ENCODE results near the gene OCLN. TPM values are rescaled to one million over a fixed set of nuclear protein-coding genes. Genes with fewer than 3 reads are reported as not detected.

The OCLN gene
- total and polyA plus RNA-seq, 2 experiments from 2014 or later: 14.3 to 61.6 TPM

DNA sequence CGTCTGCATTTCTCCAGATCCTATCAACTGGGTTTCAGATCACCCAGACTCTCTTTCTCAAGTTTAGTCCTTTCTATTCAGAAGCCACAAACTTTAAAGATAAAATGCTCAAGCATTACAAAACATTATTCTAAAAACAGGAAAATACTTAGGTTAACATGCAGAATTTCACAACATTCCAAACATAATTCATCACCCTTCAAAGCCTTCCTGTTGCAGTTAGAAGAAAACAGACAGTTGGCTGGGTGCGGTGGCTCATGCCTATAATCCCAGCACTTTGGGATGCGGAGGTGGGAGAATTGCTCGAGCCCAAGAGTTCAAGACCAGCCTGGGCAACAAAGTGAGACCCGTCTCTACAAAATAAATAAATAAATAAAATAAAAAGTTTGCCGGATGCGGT, 7.7 kb upstream of the OCLN start:
- TF ChIP-seq POLR2AphosphoS5 (IDR thresholded peaks at IDR 0.05; ENCODE audit: low read depth): no peak
- TF ChIP-seq STAT1 (IDR thresholded peaks at IDR 0.05; ENCODE audit: unreplicated experiment): no peak
- no peak for TF ChIP-seq EZH2 (IDR thresholded peaks at IDR 0.05; ENCODE audit: low read depth, unreplicated experiment)
- no peak for TF ChIP-seq NANOG (IDR thresholded peaks at IDR 0.05; ENCODE audit: borderline replicate concordance)
- TF ChIP-seq, protein P1, sequence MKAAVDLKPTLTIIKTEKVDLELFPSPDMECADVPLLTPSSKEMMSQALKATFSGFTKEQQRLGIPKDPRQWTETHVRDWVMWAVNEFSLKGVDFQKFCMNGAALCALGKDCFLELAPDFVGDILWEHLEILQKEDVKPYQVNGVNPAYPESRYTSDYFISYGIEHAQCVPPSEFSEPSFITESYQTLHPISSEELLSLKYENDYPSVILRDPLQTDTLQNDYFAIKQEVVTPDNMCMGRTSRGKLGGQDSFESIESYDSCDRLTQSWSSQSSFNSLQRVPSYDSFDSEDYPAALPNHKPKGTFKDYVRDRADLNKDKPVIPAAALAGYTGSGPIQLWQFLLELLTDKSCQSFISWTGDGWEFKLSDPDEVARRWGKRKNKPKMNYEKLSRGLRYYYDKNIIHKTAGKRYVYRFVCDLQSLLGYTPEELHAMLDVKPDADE (IDR thresholded peaks at IDR 0.05): no peak
- TF ChIP-seq, protein P2, sequence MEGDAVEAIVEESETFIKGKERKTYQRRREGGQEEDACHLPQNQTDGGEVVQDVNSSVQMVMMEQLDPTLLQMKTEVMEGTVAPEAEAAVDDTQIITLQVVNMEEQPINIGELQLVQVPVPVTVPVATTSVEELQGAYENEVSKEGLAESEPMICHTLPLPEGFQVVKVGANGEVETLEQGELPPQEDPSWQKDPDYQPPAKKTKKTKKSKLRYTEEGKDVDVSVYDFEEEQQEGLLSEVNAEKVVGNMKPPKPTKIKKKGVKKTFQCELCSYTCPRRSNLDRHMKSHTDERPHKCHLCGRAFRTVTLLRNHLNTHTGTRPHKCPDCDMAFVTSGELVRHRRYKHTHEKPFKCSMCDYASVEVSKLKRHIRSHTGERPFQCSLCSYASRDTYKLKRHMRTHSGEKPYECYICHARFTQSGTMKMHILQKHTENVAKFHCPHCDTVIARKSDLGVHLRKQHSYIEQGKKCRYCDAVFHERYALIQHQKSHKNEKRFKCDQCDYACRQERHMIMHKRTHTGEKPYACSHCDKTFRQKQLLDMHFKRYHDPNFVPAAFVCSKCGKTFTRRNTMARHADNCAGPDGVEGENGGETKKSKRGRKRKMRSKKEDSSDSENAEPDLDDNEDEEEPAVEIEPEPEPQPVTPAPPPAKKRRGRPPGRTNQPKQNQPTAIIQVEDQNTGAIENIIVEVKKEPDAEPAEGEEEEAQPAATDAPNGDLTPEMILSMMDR (conservative IDR thresholded peaks at IDR 0.05; ENCODE audit: low read depth in 2 of 2): no peak
- no peak for TF ChIP-seq ZNF462 (CRISPR knock-in tag; IDR thresholded peaks at IDR 0.05)
- TF ChIP-seq ZNF114 (CRISPR knock-in tag; IDR thresholded peaks at IDR 0.05): no peak
- TF ChIP-seq EZH2phosphoT487 (IDR thresholded peaks at IDR 0.05; ENCODE audit: unreplicated experiment): no peak
- no peak for TF ChIP-seq JUNB (IDR thresholded peaks at IDR 0.05; ENCODE audit: unreplicated experiment)
- no peak for TF ChIP-seq REST (IDR thresholded peaks at IDR 0.05; ENCODE audit: unreplicated experiment)
- H3K36me3 Mint-ChIP-seq (ENCODE audit: low read depth): no peaks in the 10 kb centered on the region
- Histone ChIP-seq H3K4me2 (no peak overlapping the region), H3K27me3 (ENCODE audit: insufficient read depth) (no peaks in the 10 kb centered on the region), H3K27ac (ENCODE audit: low read depth) (no peak overlapping the region), H3K4me3 (no peak overlapping the region), H3F3A (replicated peaks; ENCODE audit: low read depth) (no peaks in the 10 kb centered on the region), H2AFZ (no peak overlapping the region), H3K9me2 (ENCODE audit: insufficient read depth) (no peaks in the 10 kb centered on the region), H3K79me2 (replicated peaks; ENCODE audit: insufficient read depth) (no peaks in the 10 kb centered on the region), H4K20me1 (replicated peaks; ENCODE audit: insufficient read depth) (no peaks in the 10 kb centered on the region), H3K4me1 (ENCODE audit: insufficient read depth) (0 out of 2 replicates have a peak, but pooled peaks cover 8% of the 10 kb centered on the region), H3K36me3 (ENCODE audit: insufficient read depth) (no peaks in the 10 kb centered on the region)
- peaks cover 5% of the 10 kb centered on the region; the same call in 2 of the 3 replicates for H3K4me1 Mint-ChIP-seq
- H3K9me3 Mint-ChIP-seq: no peaks in the 10 kb centered on the region
- no peak overlapping the region for H3K4me3 Mint-ChIP-seq
- H3K27me3 Mint-ChIP-seq (ENCODE audit: insufficient read depth, low read depth, poor library complexity): peaks cover 2% of the 10 kb centered on the region
- DNase-seq (ENCODE audit: low spot score) (no peak), ATAC-seq (no peak)
- H3K27ac Mint-ChIP-seq: no peak overlapping the region

Measured in GM23338 (cell line).